ENCODE results near the gene APPL2. TPM values are rescaled to one million over a fixed set of nuclear protein-coding genes. Genes with fewer than 3 reads are reported as not detected.

APPL2 gene
- total RNA-seq, 2 experiments from 2014 or later: 22.6 to 25.5 TPM

DNA sequence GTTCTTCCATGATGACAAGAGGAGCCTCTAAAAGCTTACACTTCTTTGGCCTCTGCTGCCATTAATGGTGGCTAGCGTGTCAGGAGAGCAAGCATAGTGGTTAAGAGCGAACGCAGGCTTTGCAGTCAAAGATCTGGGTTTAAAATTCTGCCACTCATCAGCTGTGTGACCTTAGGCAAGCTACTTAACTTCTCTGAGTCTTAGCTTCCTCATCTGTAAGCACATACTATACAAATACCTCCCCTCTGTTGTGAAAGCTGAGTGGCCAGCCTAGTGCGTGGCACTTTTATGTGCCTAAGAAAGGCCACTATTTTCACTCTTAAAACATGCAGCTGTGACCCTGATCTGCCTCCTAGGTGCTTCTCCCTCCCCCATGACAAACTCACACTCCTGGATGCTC, 11.6 kb downstream of the APPL2 start:
- no peaks in the 10 kb centered on the region for H3K27me3 Mint-ChIP-seq
- CTCF ChIA-PET: interaction anchor here (0.6 to 1.1 kb wide), 2 partner anchors 147 to 159 kb away, joined by 3 read pairs; no protein-coding TSS in a partner anchor
- DNase-seq: no peak
- ATAC-seq: no peak
- H3K9me3 Mint-ChIP-seq (ENCODE audit: low read depth): no peaks in the 10 kb centered on the region
- no peak overlapping the region for H3K4me3 Mint-ChIP-seq
- H3K36me3 Mint-ChIP-seq: peaks cover 20% of the 10 kb centered on the region
- H3K4me1 Mint-ChIP-seq: peaks cover 32% of the 10 kb centered on the region
- no peak overlapping the region for H3K27ac Mint-ChIP-seq

DNA sequence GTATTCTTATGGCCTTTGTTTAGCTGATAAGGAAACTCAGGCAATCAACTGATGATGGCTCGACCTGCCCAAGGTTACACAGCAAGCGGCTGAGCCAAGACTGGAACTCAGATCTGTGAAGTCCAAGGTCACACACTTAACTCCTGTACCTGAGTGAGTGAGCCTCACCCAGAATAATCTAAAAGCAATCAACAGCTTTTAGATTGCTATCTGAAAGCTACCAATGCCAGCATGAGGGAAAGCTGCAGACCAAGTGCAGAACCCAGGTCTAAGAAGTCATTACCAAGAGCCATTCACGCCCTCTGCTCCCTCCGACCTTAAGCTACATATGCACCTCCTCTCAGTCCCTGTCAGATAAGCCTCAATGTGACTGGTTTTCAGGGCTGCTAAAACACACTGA, 12.1 kb downstream of the APPL2 start:
- Mint-ChIP-seq H3K9me3 (ENCODE audit: low read depth) (no peaks in the 10 kb centered on the region), H3K4me3 (no peak overlapping the region), H3K36me3 (peaks cover 18% of the 10 kb centered on the region), H3K27ac (no peak overlapping the region), H3K27me3 (no peaks in the 10 kb centered on the region), H3K4me1 (peaks cover 29% of the 10 kb centered on the region)
- DNase-seq (no peak), ATAC-seq (no peak)
- CTCF ChIA-PET: interaction anchor here (1.1 kb wide), 1 partner anchor 159 kb away, joined by 3 read pairs; no protein-coding TSS in a partner anchor

DNA sequence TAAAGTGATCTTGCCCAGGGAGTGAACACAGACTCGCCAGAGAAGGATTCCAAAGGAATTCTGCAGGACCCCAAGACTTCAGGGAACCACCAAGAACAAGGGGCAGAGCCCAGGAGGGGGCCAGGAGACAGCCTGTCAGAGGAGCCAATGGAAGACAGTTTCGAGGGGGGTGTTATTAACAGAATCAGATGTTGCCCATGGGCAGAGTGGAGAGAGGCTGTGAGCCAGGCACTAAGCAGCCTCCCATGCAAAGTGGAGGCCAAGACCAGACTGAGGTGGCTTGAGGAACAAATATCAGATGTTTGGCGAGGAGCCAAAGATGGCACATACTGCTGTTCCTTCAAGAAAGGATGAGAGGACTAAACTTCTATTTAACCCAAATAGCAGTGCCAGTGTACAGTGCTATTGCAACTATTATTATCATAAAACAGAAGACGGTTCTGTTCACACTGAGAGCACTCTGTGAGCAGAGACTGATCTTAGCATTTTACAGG, 12.6 kb downstream of the APPL2 start:
- peaks cover 13% of the 10 kb centered on the region for H3K36me3 Mint-ChIP-seq
- H3K4me1 Mint-ChIP-seq: peaks cover 25% of the 10 kb centered on the region

DNA sequence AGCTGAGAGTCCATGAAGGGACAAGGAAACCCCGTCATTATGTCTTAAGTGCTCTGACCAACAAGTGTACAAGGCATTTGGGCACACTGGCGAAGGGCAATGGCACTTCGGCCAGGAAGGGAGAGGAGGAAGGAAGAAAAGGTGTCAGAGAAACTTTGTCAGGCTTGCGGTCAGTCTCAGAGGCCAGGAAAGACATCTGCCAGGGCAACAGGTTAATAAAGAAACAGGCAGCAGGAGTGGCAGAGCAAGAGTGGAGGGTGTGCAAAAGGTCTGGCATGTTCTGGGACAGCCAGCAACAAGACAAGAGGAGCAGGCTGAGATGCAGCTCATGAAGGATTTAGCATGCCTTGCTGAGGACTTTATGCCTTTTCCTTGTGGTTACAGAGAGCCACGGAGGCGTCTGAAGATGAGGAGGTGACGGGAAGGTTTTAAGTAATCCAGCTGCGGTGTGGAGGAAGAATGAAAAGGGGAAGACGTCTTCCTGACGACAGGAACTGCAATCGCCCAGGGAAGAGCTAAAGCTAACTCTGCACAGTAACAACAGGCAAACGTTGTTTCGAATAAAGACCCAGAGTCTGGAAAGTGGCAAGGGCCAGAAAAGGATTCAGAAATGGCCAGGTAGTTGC, 13.1 kb downstream of the APPL2 start:
- H3K27ac Mint-ChIP-seq: no peak overlapping the region
- H3K36me3 Mint-ChIP-seq: peaks cover 12% of the 10 kb centered on the region
- peaks cover 21% of the 10 kb centered on the region for H3K4me1 Mint-ChIP-seq
- H3K27me3 Mint-ChIP-seq: no peaks in the 10 kb centered on the region
- ATAC-seq: no peak
- DNase-seq: no peak
- no peaks in the 10 kb centered on the region for H3K9me3 Mint-ChIP-seq (ENCODE audit: low read depth)
- H3K4me3 Mint-ChIP-seq: no peak overlapping the region
- CTCF ChIA-PET: no interaction called here

More for the DNA sequence above, 12.6 kb downstream of the APPL2 start:
- H3K27me3 Mint-ChIP-seq: no peaks in the 10 kb centered on the region
- CTCF ChIA-PET: no interaction called here
- no peaks in the 10 kb centered on the region for H3K9me3 Mint-ChIP-seq (ENCODE audit: low read depth)
- no peak for ATAC-seq
- no peak overlapping the region for H3K4me3 Mint-ChIP-seq
- no peak overlapping the region for H3K27ac Mint-ChIP-seq
- no peak for DNase-seq

DNA sequence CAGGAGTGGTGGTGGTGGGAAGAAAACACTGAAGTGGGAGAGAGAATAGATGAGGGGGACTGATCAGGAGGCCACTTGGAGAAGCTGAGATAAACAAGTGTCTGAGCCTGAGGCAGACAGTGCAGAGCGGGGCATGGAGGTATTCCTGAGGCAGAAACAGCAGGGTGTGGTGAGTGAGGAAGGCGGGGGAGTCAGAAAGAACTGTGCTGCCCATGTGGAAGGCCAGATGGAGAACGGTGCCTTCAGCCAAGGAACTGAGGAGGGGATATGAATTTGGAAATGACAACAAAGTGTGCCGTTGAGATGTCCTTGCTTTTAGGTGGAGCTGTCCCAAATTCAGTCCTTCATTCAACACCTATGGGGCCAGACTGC, 13.7 kb downstream of the APPL2 start:
- no peak overlapping the region for H3K4me3 Mint-ChIP-seq
- CTCF ChIA-PET: no interaction called here
- H3K27ac Mint-ChIP-seq: no peak overlapping the region
- H3K27me3 Mint-ChIP-seq: no peaks in the 10 kb centered on the region
- H3K9me3 Mint-ChIP-seq (ENCODE audit: low read depth): no peaks in the 10 kb centered on the region
- peaks cover 8% of the 10 kb centered on the region for H3K36me3 Mint-ChIP-seq
- DNase-seq (no peak), ATAC-seq (no peak)
- peaks cover 15% of the 10 kb centered on the region for H3K4me1 Mint-ChIP-seq

DNA sequence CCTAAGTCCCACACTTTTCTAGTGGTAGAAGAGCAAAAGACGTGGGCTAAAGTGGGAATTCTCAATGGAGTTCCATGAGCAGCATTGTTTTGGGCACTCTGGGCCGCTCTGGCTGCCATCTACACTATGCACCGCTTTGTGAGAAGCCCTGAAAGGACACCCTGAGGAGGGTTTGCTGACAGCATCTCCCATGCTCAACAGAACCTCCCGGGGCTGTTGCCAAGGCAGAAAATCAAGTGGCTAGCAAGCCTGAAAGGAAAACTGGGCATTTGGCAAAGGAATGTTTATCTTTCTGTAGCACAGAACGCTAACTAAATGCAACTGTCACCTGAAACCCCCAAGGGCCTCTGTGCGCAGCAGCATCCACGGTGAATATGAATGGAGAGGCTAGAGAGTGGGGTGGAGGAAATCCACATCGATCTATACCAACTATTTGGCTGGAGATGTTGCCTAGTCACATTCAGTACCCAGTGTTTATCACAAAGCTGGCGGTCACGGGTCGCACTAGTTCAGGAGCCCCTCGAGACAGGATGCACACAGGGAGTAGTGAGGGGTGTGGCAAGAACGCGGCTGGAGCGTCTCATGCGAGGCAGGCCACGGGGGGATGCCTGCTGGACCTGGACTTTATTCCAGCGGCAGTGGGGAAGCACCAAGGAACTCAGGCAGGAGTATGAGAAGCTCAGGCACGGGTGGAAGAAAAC, 14.2 kb downstream of the APPL2 start:
- CTCF ChIA-PET: no interaction called here
- no peak overlapping the region for H3K4me3 Mint-ChIP-seq
- no peaks in the 10 kb centered on the region for H3K27me3 Mint-ChIP-seq
- peaks cover 13% of the 10 kb centered on the region for H3K4me1 Mint-ChIP-seq
- H3K36me3 Mint-ChIP-seq: peaks cover 9% of the 10 kb centered on the region
- H3K9me3 Mint-ChIP-seq (ENCODE audit: low read depth): no peaks in the 10 kb centered on the region
- DNase-seq: no peak
- no peak for ATAC-seq
- H3K27ac Mint-ChIP-seq: no peak overlapping the region

DNA sequence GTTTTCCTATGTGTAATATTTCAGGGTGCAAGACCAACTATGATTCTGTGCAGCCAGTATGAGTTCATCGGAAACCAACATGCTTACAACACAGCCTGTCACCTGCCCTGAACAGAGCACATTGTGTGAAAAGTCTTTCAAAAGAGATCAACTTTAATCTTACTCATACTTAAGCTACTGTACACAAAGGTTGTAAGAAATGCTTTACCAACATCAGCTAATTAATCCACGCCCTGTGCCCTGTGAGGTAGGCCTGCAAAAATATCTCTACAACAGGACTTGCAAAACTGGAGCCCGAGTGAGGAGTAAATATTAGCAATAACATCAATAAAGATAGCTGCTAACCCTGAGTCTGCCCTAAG, 15.1 kb downstream of the APPL2 start:
- DNase-seq: no peak
- Mint-ChIP-seq H3K4me1 (peaks cover 5% of the 10 kb centered on the region), H3K9me3 (ENCODE audit: low read depth) (no peaks in the 10 kb centered on the region), H3K27me3 (no peaks in the 10 kb centered on the region), H3K36me3 (peaks cover 8% of the 10 kb centered on the region), H3K27ac (no peak overlapping the region), H3K4me3 (no peak overlapping the region)
- CTCF ChIA-PET: no interaction called here
- no peak for ATAC-seq

- H3K36me3 Mint-ChIP-seq: peaks cover 8% of the 10 kb centered on the region
- H3K9me3 Mint-ChIP-seq (ENCODE audit: low read depth): no peaks in the 10 kb centered on the region
- DNase-seq (no peak), ATAC-seq (no peak)
- H3K27ac Mint-ChIP-seq: no peak overlapping the region
- CTCF ChIA-PET: no interaction called here
- no peak overlapping the region for H3K4me3 Mint-ChIP-seq
- H3K4me1 Mint-ChIP-seq: no peaks in the 10 kb centered on the region
- H3K27me3 Mint-ChIP-seq: no peaks in the 10 kb centered on the region
These were observed 15.6 kb downstream of the APPL2 start for GRCh38 chr12:105220150-105220928.

DNA sequence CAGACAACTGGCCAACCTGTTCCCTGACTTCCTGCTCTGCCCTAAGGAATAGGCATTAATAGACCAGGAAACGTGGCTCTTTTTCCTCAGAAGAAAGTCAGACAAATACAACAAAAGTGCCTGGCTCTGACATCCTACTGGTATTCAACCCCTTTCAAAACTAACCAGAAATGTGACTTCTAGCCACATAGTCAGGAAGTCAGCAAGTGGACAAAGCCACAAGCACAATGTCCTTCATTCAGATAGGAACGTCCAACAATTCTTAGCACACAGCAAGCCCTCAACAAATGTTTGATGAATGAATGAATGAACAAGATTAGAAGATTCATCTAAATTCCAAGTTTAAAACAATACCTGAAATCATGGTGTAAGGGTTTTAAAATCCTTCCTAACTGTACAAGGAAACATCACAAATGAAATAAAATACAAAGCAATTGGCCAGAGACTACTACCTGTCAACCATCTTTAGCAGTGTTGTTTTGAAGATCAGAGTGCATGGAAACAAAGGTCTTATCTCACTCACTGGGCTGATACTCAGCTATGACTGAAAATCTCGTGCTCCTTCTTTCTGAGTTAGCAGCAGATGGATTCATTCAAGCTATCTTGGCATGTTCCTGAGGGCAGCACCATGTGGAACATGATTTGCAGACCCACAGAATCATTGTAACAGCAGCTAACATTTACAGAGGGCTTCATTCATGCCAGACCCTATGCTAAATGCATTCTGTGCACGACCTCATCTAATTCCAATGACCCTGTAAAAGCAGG, 16.5 kb downstream of the APPL2 start:
- ATAC-seq: no peak

DNA sequence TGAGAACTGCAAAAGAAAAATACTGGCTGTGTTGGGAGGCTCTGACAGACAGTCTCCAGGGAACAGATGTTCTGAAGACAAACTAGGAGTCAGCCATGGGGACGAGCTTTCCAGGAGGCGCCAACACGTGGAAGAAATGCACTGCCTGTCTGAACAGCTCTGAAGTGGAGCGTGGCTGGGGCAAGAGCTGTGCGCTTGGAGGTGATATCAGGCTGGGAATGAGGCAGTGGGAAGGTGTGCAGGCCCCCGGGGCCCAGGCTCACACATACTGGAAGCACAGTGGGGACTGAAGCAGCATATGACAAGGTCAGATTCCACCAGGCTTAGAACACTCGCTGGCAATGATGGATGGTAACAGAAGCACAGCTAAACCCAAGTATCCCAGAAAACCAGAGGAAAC, 17.5 kb downstream of the APPL2 start:
- DNase-seq (no peak), ATAC-seq (no peak)
- no peaks in the 10 kb centered on the region for H3K9me3 Mint-ChIP-seq (ENCODE audit: low read depth)
- peaks cover 15% of the 10 kb centered on the region for H3K36me3 Mint-ChIP-seq
- CTCF ChIA-PET: no interaction called here
- H3K4me3 Mint-ChIP-seq: no peak overlapping the region
- H3K27ac Mint-ChIP-seq: no peak overlapping the region
- no peaks in the 10 kb centered on the region for H3K4me1 Mint-ChIP-seq
- H3K27me3 Mint-ChIP-seq: no peaks in the 10 kb centered on the region

More for the DNA sequence above, 16.5 kb downstream of the APPL2 start:
- H3K36me3 Mint-ChIP-seq: peaks cover 12% of the 10 kb centered on the region
- H3K4me1 Mint-ChIP-seq: no peaks in the 10 kb centered on the region
- no peak overlapping the region for H3K27ac Mint-ChIP-seq
- no peaks in the 10 kb centered on the region for H3K9me3 Mint-ChIP-seq (ENCODE audit: low read depth)
- no peak for DNase-seq
- CTCF ChIA-PET: no interaction called here
- no peak overlapping the region for H3K4me3 Mint-ChIP-seq
- no peaks in the 10 kb centered on the region for H3K27me3 Mint-ChIP-seq

DNA sequence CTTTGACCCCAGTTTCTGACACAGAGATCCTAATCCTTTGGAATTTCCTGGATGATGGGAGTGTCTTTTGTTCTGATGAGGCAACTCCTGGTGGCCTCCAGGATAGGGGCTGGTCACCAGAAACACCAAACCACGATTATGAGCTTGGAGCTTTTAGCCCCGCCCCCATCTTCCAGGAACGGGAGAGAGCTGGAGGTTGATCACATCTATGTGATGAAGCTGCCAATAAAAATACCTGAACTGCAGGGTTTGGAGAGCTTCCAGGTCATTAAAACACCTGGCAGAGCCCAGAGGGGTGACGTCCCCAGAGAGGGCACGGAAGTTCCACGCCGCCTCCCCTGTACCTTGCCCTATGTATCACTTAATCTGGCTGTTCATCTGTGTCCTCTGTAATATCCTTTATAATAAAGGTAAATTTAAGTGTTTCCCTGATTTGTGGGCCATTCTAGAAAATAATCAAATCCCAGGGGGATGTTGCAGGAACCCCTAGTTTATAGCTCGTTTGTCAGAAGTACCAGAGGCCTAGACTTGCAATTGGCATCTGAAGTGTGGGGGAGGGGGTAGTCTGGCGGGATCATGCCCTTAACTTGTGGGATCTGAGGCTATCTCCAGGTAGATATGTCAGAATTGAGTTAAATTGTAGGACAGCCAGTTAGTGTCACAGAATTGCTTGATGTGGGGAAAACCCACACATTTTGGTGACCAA, 21.2 kb downstream of the APPL2 start:
- ATAC-seq (no peak), DNase-seq (no peak)
- CTCF ChIA-PET: no interaction called here
- no peak overlapping the region for H3K4me3 Mint-ChIP-seq
- no peaks in the 10 kb centered on the region for H3K9me3 Mint-ChIP-seq (ENCODE audit: low read depth)
- H3K4me1 Mint-ChIP-seq: no peaks in the 10 kb centered on the region
- no peaks in the 10 kb centered on the region for H3K27me3 Mint-ChIP-seq
- H3K27ac Mint-ChIP-seq: no peak overlapping the region
- peaks cover 14% of the 10 kb centered on the region for H3K36me3 Mint-ChIP-seq

- Mint-ChIP-seq H3K27me3 (no peaks in the 10 kb centered on the region), H3K9me3 (ENCODE audit: low read depth) (no peaks in the 10 kb centered on the region), H3K4me3 (no peak overlapping the region), H3K36me3 (peaks cover 14% of the 10 kb centered on the region), H3K27ac (no peak overlapping the region), H3K4me1 (no peaks in the 10 kb centered on the region)
- no peak for DNase-seq
- no peak for ATAC-seq
- CTCF ChIA-PET: no interaction called here
These were observed 21.8 kb downstream of the APPL2 start for GRCh38 chr12:105214148-105214547.

- no peak overlapping the region for H3K27ac Mint-ChIP-seq
- no peak for ATAC-seq
- CTCF ChIA-PET: interaction anchor here (0.9 kb wide), 1 partner anchor 11 kb away, joined by 3 read pairs; no protein-coding TSS in a partner anchor
- H3K36me3 Mint-ChIP-seq: peaks cover 14% of the 10 kb centered on the region
- no peak overlapping the region for H3K4me3 Mint-ChIP-seq
- H3K27me3 Mint-ChIP-seq: no peaks in the 10 kb centered on the region
- no peaks in the 10 kb centered on the region for H3K4me1 Mint-ChIP-seq
- no peak for DNase-seq
- no peaks in the 10 kb centered on the region for H3K9me3 Mint-ChIP-seq (ENCODE audit: low read depth)
These were observed 23.5 kb downstream of the APPL2 start for GRCh38 chr12:105212438-105212837.

Measured in activated CD8-positive, alpha-beta memory T cell treated with anti-CD3 and anti-CD28 coated beads, Interleukin-2, amount 10 ng/mL, durations not matched to agents 7 days and 5 days (primary cell).